Endothelial cell (in vitro differentiated cells): ENCODE results near the gene ELF1. TPM values are rescaled to one million over a fixed set of nuclear protein-coding genes. Genes with fewer than 3 reads are reported as not detected.

Source experiments
- DNase-seq: peaks from one replicate; pipeline ENCODE4 v3.0.0; 2021; ENCODE audit warnings: low spot score
- H3K27ac Mint-ChIP-seq: one replicate; pipeline ENCODE4 v1.8.0; 2021; ENCODE audit warnings: mixed read lengths, inconsistent platforms; ENCODE audit not compliant: unreplicated experiment
- H3K27me3 Mint-ChIP-seq: one replicate; pipeline ENCODE4 v1.8.0; 2021; ENCODE audit warnings: mild to moderate bottlenecking, moderate library complexity, mixed read lengths, inconsistent platforms; ENCODE audit not compliant: unreplicated experiment
- H3K36me3 Mint-ChIP-seq: one replicate; pipeline ENCODE4 v1.8.0; 2021; ENCODE audit warnings: mild to moderate bottlenecking, low read depth, mixed read lengths, inconsistent platforms; ENCODE audit not compliant: unreplicated experiment
- H3K4me1 Mint-ChIP-seq: one replicate; pipeline ENCODE4 v1.8.0; 2021; ENCODE audit warnings: mild to moderate bottlenecking, mixed read lengths, inconsistent platforms; ENCODE audit not compliant: unreplicated experiment
- H3K4me3 Mint-ChIP-seq: one replicate; pipeline ENCODE4 v1.8.0; 2021; ENCODE audit warnings: mild to moderate bottlenecking, mixed read lengths, inconsistent platforms; ENCODE audit not compliant: unreplicated experiment
- H3K9me3 Mint-ChIP-seq: one replicate; pipeline ENCODE4 v1.8.0; 2021; ENCODE audit warnings: mixed read lengths, inconsistent platforms; ENCODE audit not compliant: unreplicated experiment
- total RNA-seq: library from RNA; stranded (reverse); fragmentation: NEBNext Ultra II Directional; extraction: Animal tissue kit (Norgen Biotek cat#: 25700); gene quantifications from one replicate; pipeline ENCODE4 v1.2.1, GENCODE V29; 2021; ENCODE audit not compliant: unreplicated experiment
- TF ChIP-seq, protein P1 (sequence below): fragments of 200-600 bp; sonication (generic); IDR thresholded peaks from one replicate; pipeline ENCODE4 v1.5.0; 2021; ENCODE audit warnings: antibody characterized with exemption; ENCODE audit not compliant: unreplicated experiment

ELF1 gene
- total RNA-seq, 1 donor from 2014 or later = 46.0 TPM

GRCh38 chr13:41007744-41008128, 11.4 kb downstream of the ELF1 start:
- Mint-ChIP-seq H3K27me3 (no peaks in the 10 kb centered on the region), H3K36me3 (no peaks in the 10 kb centered on the region), H3K27ac (no peak overlapping the region), H3K4me3 (no peak overlapping the region), H3K4me1 (peaks cover 21% of the 10 kb centered on the region), H3K9me3 (no peaks in the 10 kb centered on the region)
- no peak for DNase-seq
- TF ChIP-seq, protein P1, sequence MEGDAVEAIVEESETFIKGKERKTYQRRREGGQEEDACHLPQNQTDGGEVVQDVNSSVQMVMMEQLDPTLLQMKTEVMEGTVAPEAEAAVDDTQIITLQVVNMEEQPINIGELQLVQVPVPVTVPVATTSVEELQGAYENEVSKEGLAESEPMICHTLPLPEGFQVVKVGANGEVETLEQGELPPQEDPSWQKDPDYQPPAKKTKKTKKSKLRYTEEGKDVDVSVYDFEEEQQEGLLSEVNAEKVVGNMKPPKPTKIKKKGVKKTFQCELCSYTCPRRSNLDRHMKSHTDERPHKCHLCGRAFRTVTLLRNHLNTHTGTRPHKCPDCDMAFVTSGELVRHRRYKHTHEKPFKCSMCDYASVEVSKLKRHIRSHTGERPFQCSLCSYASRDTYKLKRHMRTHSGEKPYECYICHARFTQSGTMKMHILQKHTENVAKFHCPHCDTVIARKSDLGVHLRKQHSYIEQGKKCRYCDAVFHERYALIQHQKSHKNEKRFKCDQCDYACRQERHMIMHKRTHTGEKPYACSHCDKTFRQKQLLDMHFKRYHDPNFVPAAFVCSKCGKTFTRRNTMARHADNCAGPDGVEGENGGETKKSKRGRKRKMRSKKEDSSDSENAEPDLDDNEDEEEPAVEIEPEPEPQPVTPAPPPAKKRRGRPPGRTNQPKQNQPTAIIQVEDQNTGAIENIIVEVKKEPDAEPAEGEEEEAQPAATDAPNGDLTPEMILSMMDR = no peak

DNA sequence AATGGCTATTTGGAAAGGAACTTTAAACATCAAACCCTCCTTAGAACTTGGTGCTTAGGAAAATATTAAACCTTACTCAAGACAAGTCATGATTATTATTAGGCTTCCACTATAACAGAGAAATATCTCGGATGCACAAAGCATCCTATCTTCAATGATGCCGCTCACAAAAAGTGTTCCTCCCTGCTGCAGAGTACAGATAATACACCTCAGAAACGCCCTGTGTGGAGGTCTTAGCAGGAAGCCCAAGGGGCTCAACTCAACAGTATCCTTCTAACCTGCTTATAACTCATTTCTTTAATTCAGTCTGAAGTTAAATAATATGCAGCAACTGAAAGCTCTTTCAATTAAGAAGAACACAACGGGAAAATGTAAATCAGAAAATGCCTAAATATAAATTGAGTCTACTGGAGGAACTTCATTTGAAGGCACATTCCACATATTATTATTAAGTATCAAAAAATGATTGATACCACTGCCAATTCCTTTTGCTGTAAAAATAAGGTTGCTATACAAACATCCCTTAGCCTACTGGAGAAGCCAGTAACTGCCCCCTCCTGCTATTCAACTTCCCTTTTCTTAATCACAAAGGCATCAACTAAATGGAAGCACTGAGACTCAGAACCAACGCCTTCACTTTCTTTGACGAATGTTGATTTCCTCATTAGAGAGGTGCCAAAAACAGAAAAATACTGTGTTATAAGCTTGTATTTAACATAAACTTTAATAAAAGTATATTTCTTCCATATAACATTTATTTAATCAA, 12.0 kb downstream of the ELF1 start:
- Mint-ChIP-seq H3K36me3 (no peaks in the 10 kb centered on the region), H3K27ac (no peak overlapping the region), H3K27me3 (no peaks in the 10 kb centered on the region), H3K4me1 (peaks cover 21% of the 10 kb centered on the region), H3K9me3 (no peaks in the 10 kb centered on the region), H3K4me3 (no peak overlapping the region)
- TF ChIP-seq, protein P1 = no peak
- DNase-seq = no peak

DNA sequence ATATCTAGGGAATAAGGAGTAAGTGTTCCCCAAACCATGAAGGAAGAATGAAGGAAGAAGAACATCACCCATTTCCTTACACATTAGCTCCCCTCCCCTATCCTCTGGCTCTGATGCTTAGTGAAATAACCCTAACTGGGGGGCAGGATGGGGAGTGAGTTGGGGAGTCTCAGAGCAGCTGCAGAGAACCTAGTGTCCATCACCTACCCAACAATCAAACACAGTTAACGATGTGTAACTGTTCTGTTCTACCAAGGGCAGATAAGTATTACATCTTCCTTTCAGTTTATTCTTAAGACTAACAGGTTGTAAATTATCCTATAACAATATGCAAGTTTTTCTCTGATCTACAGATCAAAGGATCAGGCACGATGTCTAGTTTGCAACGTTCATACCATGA, 12.8 kb downstream of the ELF1 start:
- Mint-ChIP-seq H3K4me3 (no peak overlapping the region), H3K36me3 (no peaks in the 10 kb centered on the region), H3K27ac (peak overlapping the region; percentile 20), H3K9me3 (no peaks in the 10 kb centered on the region), H3K27me3 (no peaks in the 10 kb centered on the region), H3K4me1 (peaks cover 21% of the 10 kb centered on the region)
- TF ChIP-seq, protein P1 = no peak
- DNase-seq = no peak

DNA sequence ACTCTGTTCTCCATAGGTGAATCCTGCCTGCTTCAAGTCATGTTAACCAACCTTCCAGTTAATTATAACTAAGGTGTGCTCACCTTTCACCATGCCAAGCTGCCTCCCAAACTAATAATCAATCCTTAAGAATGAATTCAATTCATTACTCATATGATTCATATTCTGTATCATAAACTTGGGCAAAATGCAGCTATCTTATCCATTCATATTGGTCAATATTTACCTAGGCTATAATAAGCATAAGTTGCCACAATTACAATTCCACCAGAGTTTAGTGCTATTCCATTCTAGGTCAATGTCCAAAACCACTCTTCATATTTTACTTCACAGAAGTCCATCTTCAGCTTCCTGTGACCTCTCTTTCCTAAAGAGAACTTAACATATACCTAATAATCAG, 13.4 kb downstream of the ELF1 start:
- Mint-ChIP-seq H3K9me3 (no peaks in the 10 kb centered on the region), H3K4me3 (no peak overlapping the region), H3K27ac (peak overlapping the region; percentile 17), H3K36me3 (no peaks in the 10 kb centered on the region), H3K4me1 (peaks cover 21% of the 10 kb centered on the region), H3K27me3 (no peaks in the 10 kb centered on the region)
- DNase-seq = no peak
- TF ChIP-seq, protein P1 = no peak

DNA sequence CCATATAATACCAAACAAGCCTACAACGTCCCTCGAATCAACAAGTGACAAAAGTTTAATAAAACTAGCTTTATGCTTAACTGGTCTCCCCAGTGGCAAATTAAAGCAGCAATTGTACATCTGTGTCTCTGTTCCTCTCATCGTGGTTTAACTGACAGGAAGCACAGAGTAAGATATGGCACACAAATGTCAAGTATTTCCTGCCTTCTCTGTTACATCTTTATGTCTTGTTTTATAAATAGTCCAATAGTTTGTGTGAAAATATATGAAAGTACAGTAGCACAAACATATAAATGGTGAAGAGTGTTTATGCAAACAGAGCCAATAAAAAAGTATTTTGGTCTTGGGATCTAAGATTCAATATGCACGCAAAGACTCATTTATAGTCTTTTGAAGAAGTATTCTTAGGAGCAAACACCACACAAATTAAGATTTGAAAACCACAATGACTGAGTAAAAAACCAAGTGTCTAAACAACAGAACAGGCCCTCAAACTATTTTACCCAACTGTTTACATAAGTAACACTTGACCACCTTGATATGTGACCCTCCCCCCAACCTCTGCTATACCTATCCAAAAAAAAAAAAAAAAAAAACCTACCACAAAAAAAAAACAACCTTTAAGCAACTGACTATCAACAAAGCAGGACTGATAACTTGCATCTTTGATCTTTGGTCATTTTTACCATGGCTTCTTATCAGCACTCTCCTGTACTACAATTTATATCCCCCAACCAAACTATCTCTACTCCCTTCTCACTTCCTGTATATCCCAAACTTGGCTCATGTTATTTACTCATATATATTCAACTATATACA, 14.0 kb downstream of the ELF1 start:
- TF ChIP-seq, protein P1 = no peak
- Mint-ChIP-seq H3K4me1 (peaks cover 21% of the 10 kb centered on the region), H3K36me3 (no peaks in the 10 kb centered on the region), H3K4me3 (no peak overlapping the region), H3K9me3 (no peaks in the 10 kb centered on the region), H3K27ac (peak overlapping the region; percentile 17), H3K27me3 (no peaks in the 10 kb centered on the region)
- no peak for DNase-seq
